Measurements from ENCODE around the gene LOC128125822.
A peak's percentile ranks its signal among the peaks of the same experiment; 100 is the strongest.

Gene LOC128125822

GRCh38 chr6:63526931-63527330 lies 45.3 kb upstream of the LOC128125822 start:
- Histone ChIP-seq H3K27me3 (ENCODE audit: control insufficient read depth, insufficient read depth, low read length) (no peaks in the 10 kb centered on the region), H2BK5ac (ENCODE audit: low read depth, low read length, poor library complexity, severe bottlenecking) (peak overlapping the region; percentile 17), H3K23ac (ENCODE audit: low read depth, low read length) (no peak overlapping the region), H3K4ac (ENCODE audit: low read depth, low read length) (no peak overlapping the region), H4K20me1 (ENCODE audit: insufficient read depth, low read length) (0 out of 2 replicates have a peak, but pooled peaks cover 3% of the 10 kb centered on the region), H2AFZ (replicated peaks; ENCODE audit: low read length, poor library complexity) (no peak overlapping the region), H3K4me2 (ENCODE audit: low read depth, low read length) (no peak overlapping the region), H3K9me3 (ENCODE audit: control insufficient read depth, insufficient read depth, low read length) (no peaks in the 10 kb centered on the region), H2AK9ac (replicated peaks; ENCODE audit: low read depth, low read length, poor library complexity) (no peak overlapping the region), H4K8ac (ENCODE audit: low read depth in 2 of 2, low read length in 2 of 2) (no peak overlapping the region), H3K18ac (ENCODE audit: low read depth, low read length) (peak overlapping the region; percentile 78), H3K56ac (ENCODE audit: extremely low read depth, insufficient read depth, low read length) (no peak overlapping the region), H3K4me1 (ENCODE audit: control insufficient read depth, insufficient read depth, low read length) (peaks cover 10% of the 10 kb centered on the region), H2BK15ac (ENCODE audit: low read depth, low read length) (no peak overlapping the region), H2BK120ac (ENCODE audit: low read depth, low read length) (peak overlapping the region; percentile 47), H2AK5ac (ENCODE audit: low read depth, low read length) (no peak overlapping the region), H3K79me1 (ENCODE audit: low read depth in 1 of 2, low read length in 2 of 2) (no peaks in the 10 kb centered on the region), H3K9ac (ENCODE audit: low read depth, low read length) (no peak overlapping the region), H3K4me3 (ENCODE audit: insufficient read depth, low read depth, low read length) (no peak overlapping the region), H3K9me1 (ENCODE audit: insufficient read depth, low read length) (peaks cover 2% of the 10 kb centered on the region; the same call in 1 of the 2 replicates), H3K36me3 (ENCODE audit: control insufficient read depth, insufficient read depth, low read length) (no peaks in the 10 kb centered on the region), H2BK20ac (ENCODE audit: low read depth, low read length) (no peak overlapping the region), H4K91ac (ENCODE audit: insufficient read depth, low read depth, low read length) (no peak overlapping the region), H3K27ac (ENCODE audit: insufficient read depth, low read length) (no peak overlapping the region), H3K14ac (replicated peaks; ENCODE audit: low read depth, low read length) (no peak overlapping the region; the same call in 1 of the 2 replicates), H4K5ac (ENCODE audit: low read depth, low read length) (peak overlapping the region; percentile 68; the same call in 1 of the 2 replicates)
- intact Hi-C loops (cut with micrococcal nuclease) (loop anchor here (2.0 to 5.0 kb wide), 2 partner anchors 34 to 45 kb away; partner anchors contain the start of genes LOC128125822 and PTP4A1), dilution Hi-C loops (cut with HindIII; ENCODE audit: low sequenced_read_pairs, unreplicated experiment) (no loop called here), in situ Hi-C loops (cut with MboI; ENCODE audit: low sequenced_read_pairs) (no loop called here)
- TF ChIP-seq USF2 (IDR thresholded peaks at IDR 0.05; ENCODE audit: low read depth, low read length) (no peak), POLR2A (IDR thresholded peaks at IDR 0.05; ENCODE audit: low read depth, low read length) (no peak), ELK1 (IDR thresholded peaks at IDR 0.05; ENCODE audit: borderline replicate concordance, low read depth, low read length) (no peak)
- ChIA-PET POLR2A (ENCODE audit: unreplicated experiment) (no interaction called here), CTCF (no interaction called here)
- ATAC-seq (ENCODE audit: low read depth) (no peak), DNase-seq (no peak)
- no TSS peak for BruUV-seq (replicated peaks)

Data from IMR-90 (cell line).